Hepatic stellate cell (primary cell): Measurements from ENCODE around the gene MAVS.

Experiments
- DNase-seq: peaks from one replicate; pipeline ENCODE4 v3.0.0; 2011; ENCODE audit warnings: low spot score

MAVS gene

DNA sequence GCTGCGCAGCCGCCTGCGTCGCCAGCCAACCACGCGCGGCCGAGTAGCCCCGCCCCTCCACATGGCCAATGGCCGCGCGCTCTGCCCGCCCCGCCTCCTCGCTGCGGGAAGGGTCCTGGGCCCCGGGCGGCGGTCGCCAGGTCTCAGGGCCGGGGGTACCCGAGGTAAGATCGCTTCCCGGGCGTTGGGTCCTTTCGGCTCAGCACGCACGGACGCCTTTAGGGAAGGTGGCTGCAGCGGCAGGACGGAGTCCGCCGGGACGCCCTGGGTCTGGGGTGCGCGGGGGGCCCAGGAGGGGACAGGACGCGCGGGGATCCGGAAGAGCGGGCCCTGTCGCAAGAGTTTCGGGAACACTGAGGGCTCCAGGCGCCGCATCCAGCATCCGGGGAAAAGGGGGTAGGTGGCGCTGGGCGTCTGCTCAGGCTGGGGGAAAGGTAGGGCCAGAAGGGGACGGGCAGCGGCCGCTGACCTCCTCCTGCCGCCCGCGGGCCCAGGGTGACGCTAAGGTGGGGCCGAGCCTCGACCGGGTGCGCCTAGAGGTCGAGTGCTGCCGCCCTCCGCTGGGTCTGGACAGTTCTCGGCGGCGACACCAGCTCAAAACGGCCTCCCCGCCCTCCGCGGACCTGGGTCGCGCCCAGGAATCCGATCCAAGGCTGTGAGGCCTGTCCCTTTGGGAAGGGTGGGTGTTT lies at the start of gene MAVS:
MAVS (plus strand) TSS at position 95 of the 689 bp plus-strand sequence. CDS start 7,791 bp downstream, outside the sequence.
- DNase-seq: peak; percentile 95

DNA sequence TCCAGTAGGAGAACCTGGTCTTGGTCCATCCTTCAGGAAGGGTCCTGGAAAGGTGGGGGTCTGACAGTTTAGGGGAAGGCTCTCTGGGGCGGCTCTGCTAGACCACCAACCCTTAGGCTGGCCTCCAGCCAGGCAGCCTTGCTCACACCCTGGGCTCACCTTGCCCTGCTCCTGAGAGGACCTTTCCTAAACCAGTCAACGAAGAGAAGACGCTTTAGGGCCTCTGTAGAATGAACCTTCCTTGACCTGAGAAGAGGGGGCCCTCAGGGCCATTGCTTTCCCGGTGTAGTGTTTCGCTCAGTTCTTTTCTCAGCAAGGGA lies 49.4 kb upstream of the MAVS start:
- DNase-seq: no peak

DNA sequence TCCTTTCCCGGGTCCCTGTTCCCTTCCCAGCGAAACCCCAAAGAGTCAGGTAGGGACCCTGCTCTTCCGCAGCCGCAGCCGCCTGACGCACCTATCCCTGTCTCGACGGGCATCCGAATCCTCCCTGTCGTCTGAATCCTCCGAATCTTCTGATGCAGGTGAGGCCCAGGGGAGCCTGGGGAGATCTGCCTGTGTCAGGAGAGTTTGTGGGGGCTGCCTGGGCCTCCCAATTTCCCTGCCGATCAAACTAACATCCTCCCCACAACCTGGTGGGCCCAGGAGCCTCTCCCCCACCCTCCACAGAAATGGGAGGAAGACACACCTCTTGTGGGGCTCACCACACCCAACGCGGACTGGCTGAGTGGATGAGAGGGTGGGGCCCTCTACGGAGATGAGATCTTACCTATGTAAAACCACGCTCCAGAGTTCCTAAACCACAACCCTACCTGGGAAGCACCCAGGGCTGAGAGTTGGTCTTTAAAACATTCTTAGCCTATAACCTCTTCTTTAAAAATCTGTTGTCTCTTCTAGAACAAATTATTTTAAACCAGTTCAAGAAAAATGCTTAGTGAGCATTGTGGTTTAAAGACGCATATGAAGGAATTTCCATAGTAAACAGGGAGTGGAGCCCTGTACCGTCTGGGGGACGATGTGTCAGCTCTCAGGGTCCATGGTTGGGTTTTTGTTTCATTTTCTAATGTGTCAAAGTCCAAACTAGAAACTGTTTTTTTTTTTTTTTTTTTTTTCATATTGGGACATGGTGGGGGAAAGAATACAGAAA lies 48.9 kb upstream of the MAVS start:
- DNase-seq: peak; percentile 82

- DNase-seq: no peak
These were observed 48.3 kb upstream of the MAVS start for GRCh38 chr20:3798373-3798768.

- DNase-seq: no peak
These were observed 47.8 kb upstream of the MAVS start for GRCh38 chr20:3798908-3799248.

GRCh38 chr20:3800256-3800877 lies 46.3 kb upstream of the MAVS start:
- no peak for DNase-seq

DNA sequence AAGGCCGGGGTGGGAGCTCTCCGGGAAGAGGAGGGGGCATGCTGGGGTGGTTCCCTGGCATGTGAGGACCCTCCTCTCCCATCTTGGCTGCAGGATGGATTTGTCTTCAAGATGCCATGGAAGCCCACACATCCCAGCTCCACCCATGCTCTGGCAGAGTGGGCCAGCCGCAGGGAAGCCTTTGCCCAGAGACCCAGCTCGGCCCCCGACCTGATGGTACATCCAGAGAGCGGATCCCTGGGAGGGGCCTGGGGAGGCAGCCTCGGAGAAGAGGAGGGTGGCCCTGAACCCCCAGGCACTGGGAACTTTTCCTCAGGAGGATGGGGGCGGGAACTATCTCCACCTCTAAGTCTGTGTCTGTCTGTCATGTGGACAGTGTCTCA lies 45.8 kb upstream of the MAVS start:
- no peak for DNase-seq

DNA sequence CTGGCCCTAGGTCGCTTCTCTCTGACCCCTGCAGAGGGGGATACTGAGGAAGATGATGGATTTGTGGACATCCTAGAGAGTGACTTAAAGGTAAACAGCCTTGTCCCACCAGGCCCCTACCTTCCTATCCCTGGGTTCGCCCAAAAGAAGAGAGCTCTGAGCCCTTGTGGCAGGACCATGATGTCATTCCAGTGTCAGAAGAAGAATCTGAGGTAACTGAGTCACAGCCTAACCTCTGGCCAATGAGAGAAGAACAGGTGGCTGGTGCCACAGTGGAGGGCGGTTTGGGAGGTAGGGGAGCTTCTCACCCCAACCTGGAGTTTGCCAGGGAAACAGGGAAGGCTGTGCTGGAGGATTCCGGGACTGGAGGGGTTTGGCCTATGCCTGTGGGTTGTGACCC lies 45.3 kb upstream of the MAVS start:
- DNase-seq: no peak

DNA sequence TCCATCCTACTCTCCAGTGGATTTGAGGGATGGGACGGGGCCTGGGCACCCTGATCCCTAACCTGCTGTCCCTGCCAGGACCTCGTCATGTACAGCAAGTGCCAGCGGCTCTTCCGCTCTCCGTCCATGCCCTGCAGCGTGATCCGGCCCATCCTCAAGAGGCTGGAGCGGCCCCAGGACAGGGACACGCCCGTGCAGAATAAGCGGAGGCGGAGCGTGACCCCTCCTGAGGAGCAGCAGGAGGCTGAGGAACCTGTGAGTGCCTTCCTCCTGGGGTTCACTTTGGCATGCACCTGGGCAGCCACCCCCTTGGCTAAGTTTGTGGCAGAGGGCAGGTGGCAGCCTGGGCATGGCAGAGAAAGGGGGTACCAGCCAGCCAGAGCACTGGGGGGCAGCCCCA lies 44.8 kb upstream of the MAVS start:
- no peak for DNase-seq

DNA sequence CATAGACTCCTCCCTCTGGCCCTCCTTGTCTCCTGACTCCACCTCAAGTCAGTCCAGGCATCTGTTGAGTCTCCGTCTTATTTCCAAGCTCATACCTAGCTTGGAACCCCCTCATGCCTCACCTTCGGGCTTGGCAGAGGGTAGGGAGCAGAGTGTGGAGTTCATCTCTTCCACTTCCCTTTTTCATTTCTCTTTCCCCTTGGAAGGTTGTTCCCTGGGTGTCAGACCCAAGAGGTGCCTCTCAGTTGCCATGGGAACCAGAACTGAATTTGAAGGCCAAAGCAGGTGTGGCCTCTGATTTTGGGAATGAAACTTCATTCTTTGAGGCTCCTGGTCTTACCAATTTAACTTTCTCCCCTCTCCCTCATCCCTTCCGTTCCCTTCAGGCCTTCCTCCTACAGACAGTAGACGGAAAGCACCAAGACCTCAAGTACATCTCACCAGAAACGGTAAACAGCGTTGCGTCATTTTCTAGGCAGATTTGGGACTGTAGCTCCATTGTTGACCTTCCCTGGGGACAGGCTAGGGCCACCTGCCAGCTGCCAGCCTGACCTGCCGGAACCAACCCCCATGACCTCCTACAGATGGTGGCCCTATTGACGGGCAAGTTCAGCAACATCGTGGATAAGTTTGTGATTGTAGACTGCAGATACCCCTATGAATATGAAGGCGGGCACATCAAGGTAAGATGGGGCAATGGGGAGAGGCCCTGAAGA lies 44.0 kb upstream of the MAVS start:
- no peak for DNase-seq

- no peak for DNase-seq
These were observed 43.3 kb upstream of the MAVS start for GRCh38 chr20:3803289-3803688.

- DNase-seq: no peak
These were observed 42.8 kb upstream of the MAVS start for GRCh38 chr20:3803854-3804253.

- no peak for DNase-seq
These were observed 42.3 kb upstream of the MAVS start for GRCh38 chr20:3804254-3804751.

DNA sequence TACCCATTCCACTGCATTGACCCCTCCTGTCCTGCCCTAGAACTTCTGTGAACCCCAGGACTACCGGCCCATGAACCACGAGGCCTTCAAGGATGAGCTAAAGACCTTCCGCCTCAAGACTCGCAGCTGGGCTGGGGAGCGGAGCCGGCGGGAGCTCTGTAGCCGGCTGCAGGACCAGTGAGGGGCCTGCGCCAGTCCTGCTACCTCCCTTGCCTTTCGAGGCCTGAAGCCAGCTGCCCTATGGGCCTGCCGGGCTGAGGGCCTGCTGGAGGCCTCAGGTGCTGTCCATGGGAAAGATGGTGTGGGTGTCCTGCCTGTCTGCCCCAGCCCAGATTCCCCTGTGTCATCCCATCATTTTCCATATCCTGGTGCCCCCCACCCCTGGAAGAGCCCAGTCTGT lies 41.9 kb upstream of the MAVS start:
- no peak for DNase-seq

- no peak for DNase-seq
These were observed 38.1 kb upstream of the MAVS start for GRCh38 chr20:3808544-3808943.

GRCh38 chr20:3811467-3812258 lies 35.0 kb upstream of the MAVS start:
- DNase-seq: peak; percentile 98

- no peak for DNase-seq
These were observed 34.4 kb upstream of the MAVS start for GRCh38 chr20:3812259-3812681.

GRCh38 chr20:3812975-3813847 lies 33.4 kb upstream of the MAVS start:
- no peak for DNase-seq

DNA sequence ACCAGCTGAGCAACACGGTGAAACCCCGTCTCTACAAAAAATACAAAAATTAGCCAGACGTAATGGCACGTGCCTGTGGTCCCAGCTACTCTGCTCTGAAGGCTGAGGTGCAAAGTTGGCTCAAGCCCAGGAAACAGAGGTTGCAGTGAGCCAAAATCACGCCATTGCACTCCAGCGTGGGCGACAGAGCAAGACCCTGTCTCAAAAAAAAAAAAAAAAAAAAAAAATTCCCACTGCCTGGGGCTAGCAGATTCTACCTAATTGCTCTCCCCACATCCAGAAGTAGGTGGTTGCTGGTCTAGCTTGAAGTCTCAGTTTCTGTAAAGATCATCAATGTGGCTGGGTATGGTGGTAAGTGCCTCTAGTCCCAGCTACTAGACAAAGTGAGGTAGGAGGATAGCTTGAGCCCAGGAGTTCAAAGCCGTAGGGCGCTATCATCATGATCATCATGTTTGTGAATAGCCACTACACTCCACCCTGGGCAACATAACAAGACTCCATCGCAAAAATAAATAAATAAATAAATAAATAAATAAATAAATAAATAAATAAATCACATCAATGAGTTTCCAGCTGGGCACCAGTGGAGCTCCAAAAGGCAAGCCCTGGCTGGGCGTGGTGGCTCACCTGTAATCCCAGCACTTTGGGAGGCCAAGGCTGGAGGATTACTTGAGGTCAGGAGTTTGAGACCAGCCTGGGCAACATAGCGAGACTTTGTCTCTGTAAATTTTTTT lies 32.6 kb upstream of the MAVS start:
- no peak for DNase-seq

GRCh38 chr20:3814928-3815495 lies 31.6 kb upstream of the MAVS start:
- DNase-seq: no peak
